ENCODE data around the gene MAST4. TPM values are rescaled to one million over a fixed set of nuclear protein-coding genes. Genes with fewer than 3 reads are reported as not detected.

The MAST4 gene
- total RNA-seq, 1 experiment from 2014 or later = 0.40 TPM

DNA sequence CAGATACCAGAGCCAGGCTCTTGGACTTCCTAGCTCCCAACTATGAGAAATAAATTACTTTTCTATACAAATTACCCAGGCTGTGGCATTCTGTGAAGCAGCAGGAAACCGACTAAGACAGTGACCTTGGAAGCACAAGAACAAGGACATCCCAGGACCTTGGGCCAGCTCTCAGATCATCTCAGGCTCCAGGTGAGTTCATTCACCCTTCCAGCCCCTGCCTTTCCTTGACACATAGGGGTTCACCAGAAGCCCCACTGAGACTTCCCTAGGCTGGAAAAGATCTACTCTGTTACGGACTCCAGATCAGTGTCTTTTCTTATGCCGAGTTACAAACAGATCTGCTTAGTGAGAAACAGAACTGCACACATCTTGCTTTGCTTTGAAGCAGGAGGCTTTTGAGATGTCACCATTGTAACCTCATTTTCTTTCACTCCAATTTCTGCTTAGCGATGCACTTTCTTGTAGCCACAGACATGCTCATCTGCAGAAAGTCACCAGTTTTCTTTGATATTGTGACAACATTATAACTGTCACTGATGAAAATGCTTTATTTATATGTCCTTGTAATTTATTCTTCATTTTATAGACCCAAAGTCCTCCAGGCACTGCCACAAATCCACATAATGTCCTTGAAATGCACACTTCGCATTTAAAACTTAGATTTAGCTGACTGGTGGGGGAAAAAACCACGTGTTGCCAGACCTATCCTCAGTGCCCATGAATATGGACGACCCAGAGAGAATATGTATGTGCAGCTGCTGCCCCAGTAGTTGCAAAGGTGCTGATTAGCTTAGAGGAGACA lies 592.3 kb downstream of the MAST4 start:
- DNase-seq (ENCODE audit: low spot score) = no peak

GRCh38 chr5:67189079-67189354 lies 592.8 kb downstream of the MAST4 start:
- no peak for DNase-seq (ENCODE audit: low spot score)

DNA sequence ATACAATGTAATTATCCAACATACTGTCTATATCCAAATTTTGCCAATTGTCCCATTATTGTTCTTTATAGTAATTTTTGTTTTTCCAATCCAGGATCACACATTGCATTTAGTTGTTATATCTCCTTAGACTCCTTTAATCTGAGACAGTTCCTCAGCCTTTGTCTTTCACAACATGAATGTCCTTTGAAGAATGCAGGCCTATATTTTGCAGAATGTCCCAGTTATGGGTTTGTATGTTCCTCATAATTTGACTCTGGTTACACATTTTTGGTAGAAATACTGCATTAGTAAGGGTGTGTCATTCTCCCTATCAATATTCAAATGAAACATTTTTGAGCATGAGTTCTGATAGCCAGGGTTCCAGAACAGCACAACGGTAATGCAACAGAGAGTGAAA lies 593.7 kb downstream of the MAST4 start:
- no peak for DNase-seq (ENCODE audit: low spot score)

DNA sequence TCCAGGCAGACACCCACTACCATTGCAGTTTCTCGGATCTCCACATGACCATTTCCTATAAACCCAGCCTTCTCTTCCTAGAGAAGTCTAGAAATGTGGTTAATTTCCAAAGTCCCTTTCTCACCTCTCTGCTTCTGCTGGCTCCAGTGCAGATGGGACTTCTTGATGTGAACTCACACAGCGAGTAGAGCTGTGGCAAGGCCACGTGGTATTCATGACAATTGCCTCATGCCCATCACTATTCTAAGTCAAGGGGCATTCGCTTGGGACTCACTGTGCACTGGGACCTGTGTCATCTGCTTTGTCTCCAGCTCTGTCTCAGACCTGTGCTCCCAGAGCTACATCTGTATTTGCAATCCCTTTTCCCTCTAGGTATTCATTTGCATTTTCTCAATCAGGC lies 594.2 kb downstream of the MAST4 start:
- DNase-seq (ENCODE audit: low spot score) = no peak

DNA sequence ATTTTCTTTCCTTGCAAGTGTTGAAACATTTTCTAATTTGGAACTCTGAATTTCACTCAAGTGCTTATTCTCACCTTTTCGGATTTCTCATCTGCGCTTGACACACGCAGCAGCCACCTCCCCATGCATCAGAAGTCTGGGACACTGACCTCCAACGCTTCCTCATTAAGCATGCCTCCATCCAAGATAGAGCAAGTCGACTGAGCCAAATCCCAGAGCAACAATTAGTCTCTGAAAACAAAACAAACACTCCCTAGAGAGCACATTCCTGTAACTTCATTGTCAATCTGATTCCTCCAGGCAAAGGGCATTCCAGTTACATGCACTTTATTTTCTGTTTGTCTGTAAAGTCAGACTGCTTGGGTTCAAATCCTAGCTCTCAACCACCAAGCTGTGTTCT lies 594.7 kb downstream of the MAST4 start:
- no peak for DNase-seq (ENCODE audit: low spot score)

DNA sequence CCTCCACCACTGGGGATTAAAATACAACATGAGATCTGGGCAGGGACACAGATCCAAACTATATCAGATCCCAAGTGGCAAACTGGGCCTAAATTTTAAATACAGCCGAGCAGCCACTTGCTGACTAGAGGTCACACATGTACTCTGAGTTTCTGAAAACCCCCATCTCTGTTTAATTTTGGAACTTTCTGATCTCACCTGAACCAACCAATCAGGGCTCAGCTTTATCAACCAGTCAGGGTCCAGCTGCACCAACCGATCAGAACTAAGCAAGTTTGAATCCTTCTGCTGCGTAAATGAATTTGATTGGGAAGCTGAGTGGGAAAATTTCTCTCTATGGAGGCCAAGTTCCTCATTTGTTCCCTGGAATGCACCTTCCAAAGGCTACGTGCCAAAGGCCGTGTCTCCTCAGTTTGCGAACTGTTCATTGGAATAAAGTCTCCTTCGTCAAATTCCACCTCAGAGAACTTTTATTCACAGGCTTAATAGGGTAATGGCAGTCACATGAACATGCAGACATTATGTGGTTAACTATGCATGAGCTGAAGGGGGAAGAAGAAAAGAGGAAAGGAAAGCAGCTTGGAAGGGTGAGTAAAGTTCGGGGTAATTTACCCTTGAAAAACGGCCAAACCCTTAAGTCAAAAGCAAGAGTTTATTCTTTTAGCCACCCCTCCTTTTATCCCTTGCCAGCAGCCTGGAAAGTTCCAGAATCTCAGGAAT lies 596.7 kb downstream of the MAST4 start:
- no peak for DNase-seq (ENCODE audit: low spot score)

- DNase-seq (ENCODE audit: low spot score) = no peak
Observed at GRCh38 chr5:67193439-67193807, 597.2 kb downstream of the MAST4 start.

GRCh38 chr5:67194166-67194565 lies 598.0 kb downstream of the MAST4 start:
- no peak for DNase-seq (ENCODE audit: low spot score)

- DNase-seq (ENCODE audit: low spot score) = no peak
Observed at GRCh38 chr5:67195406-67196275, 599.4 kb downstream of the MAST4 start.

GRCh38 chr5:67196537-67197059 lies 600.4 kb downstream of the MAST4 start, which contains the start of gene CD180:
Gene CD180, minus strand, starts transcription at chr5:67196799. Its CDS starts 158 bp downstream, at chr5:67196641.
- DNase-seq (ENCODE audit: low spot score) = no peak

DNA sequence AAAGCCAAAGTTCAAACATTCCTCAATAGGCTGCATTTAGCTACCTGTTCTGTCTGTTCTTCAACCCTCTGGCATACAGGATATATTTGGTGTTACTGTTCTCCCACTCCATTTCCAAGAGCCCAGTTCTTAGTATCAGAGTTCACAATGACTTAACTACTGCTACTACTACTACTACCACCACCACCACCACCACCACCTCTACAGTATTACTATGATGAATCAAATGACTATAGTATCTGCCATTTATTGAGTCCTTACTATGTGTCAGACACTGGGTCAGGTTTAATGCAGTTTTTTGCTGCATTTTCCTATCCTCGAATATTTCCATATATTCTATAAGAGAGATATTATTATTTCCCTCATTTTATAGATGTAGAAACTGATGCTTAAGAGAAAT lies 601.3 kb downstream of the MAST4 start:
- DNase-seq (ENCODE audit: low spot score) = no peak

DNA sequence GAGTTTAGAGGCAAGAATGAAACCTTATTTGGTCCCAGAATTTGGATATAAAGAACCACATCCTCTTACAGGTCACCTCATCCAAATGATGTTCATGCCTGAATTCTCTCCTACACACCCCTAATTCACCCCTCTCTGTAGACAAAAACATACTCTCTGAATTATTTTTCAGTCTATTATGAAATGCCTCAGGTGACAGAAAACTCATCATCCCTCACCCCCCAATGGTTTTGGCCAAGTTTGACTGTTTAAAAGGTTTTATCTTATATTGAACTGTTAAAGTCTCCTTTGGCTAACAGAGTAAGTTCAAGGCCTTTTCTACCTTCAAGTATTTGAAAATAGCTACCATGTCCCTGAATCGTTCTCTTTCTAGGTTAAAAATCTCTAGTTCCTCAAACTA lies 602.7 kb downstream of the MAST4 start:
- no peak for DNase-seq (ENCODE audit: low spot score)

DNA sequence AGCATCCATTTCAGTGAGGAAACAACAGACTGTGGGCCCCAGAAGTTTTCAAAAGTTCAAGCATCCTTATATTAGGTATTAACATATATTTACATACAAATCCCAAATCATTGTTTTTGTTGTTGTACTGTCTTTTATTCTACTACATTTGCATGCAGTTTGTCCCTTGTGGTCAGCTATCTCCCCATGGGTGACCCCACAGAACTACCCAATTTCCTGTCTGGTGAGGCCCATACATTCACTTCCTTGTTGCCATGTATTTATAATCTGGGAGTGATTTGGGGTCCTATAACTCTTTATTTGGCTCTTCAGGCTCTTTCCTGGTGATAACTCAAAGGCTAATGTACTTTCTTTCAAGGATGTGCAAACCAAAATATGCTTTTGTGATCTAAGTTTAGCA lies 603.7 kb downstream of the MAST4 start:
- no peak for DNase-seq (ENCODE audit: low spot score)

- no peak for DNase-seq (ENCODE audit: low spot score)
Observed at GRCh38 chr5:67200809-67201562, 604.8 kb downstream of the MAST4 start.

- no peak for DNase-seq (ENCODE audit: low spot score)
Observed at GRCh38 chr5:67201897-67202549, 605.8 kb downstream of the MAST4 start.

GRCh38 chr5:67202828-67203227 lies 606.6 kb downstream of the MAST4 start:
- DNase-seq (ENCODE audit: low spot score) = no peak

DNA sequence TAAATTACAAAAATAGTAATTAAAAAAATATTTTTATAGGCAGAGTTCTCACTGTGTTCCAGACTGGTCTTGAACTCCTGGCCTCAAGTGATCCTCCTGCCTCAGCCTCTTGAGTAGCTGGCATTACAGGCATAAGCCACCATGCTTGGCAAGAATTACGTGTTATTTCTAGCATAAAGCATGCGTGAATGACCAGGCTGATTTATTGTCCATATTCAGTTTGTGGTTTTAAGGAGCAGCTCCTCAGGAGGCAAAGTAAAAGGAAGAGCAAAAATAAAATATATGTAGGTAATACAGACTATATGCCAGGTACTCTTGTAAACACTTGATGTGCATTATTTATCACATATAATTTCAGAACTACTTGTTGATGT lies 607.5 kb downstream of the MAST4 start:
- peak; percentile 52 for DNase-seq (ENCODE audit: low spot score)

DNA sequence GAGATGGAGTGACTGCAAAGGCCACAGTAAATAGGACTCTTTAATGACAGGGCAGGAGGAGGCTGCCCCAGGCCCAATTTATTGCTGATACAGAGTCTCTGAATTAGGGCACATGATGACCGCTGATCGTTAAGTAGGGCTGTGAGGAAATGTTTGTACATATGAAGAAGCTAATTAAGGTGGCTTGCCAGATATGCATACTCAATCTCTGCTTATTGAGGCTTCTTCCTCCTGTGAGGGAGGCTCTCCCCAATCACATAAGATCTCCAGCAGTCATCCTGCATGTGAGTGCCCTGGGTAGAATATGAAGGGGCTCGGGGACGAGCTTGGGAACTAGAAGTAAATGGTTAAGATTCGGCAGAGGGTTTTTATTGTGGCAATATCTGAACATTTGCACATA lies 608.6 kb downstream of the MAST4 start:
- DNase-seq (ENCODE audit: low spot score) = no peak

DNA sequence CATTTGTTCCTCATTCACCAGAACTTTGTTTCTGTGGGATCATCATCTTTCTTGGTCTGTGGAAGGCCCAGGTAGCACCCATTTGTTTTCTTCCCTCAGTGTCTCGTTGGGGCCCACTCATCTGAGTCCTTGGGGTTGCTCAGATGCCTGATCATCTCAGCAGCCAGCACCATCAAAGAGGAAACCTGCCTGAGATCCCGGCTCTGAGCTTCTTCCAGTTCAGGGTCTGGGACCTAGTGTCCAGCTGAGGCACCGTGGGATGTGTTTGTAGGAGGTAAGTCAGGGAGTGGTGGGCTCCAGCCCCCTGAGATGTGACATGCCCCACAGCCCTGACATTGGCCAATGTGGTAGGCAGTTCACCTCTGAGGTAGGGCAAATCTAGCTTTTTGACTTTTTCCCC lies 609.8 kb downstream of the MAST4 start:
- DNase-seq (ENCODE audit: low spot score) = no peak

GRCh38 chr5:67206461-67206860 lies 610.3 kb downstream of the MAST4 start:
- no peak for DNase-seq (ENCODE audit: low spot score)

GRCh38 chr5:67206929-67207328 lies 610.7 kb downstream of the MAST4 start:
- DNase-seq (ENCODE audit: low spot score) = peak; percentile 98
